HepG2 (cell line): ENCODE data around the gene LRRC8E. TPM values are rescaled to one million over a fixed set of nuclear protein-coding genes. Genes with fewer than 3 reads are reported as not detected.
A peak's percentile ranks its signal among the peaks of the same experiment; 100 is the strongest.

Experiments used
- ATAC-seq: fragments of 200-7000 bp; cut with Tn5 transposase; 3 replicates; pipeline ENCODE4 v1.9.1; 2020; ENCODE audit warnings: mild to moderate bottlenecking, moderate library complexity
- BruUV-seq: library from RNA; stranded (reverse); fragments of 400-500 nt; replicated peaks from 2 replicates; lab custom pipeline; 2021; lab: Mats Ljungman, UMichigan
- CTCF ChIA-PET: fragments of 300-600 bp; formaldehyde crosslinking; extraction: SDS; loops from one replicate; lab custom pipeline; 2021; ENCODE audit warnings: low total read pairs, inconsistent platforms, low intra/inter-chr PET ratio; lab: Yijun Ruan, JAX
- POLR2A ChIA-PET: fragments of 350-600 bp; sonication (Branson Sonifier 250); formaldehyde crosslinking; loops from one replicate; lab custom pipeline; 2020; ENCODE audit warnings: antibody characterized with exemption, inconsistent platforms; lab: Yijun Ruan, JAX
- DNase-seq: peaks from one replicate; pipeline ENCODE4 v3.0.0-alpha.2; 2015; ENCODE audit warnings: low spot score
- FAIRE-seq: peaks from 3 replicates; lab custom pipeline; 2011; peaks lifted over from hg19 to GRCh38; lab: Jason Lieb, UNC
- H2AFZ ChIP-seq: one replicate; pipeline ENCODE4 v1.6.1; 2011; ENCODE audit warnings: low read length, inconsistent platforms
- H3K27ac ChIP-seq: fragments of 300-600 bp; 3 replicates; pipeline ENCODE4 v1.8.0; 2011; ENCODE audit warnings: mixed run types, mild to moderate bottlenecking, mixed read lengths, low read length, inconsistent platforms; ENCODE audit not compliant: insufficient read depth; ENCODE audit errors: extremely low read length
- H3K27me3 ChIP-seq, 2 experiments: fragments of 200-600 bp in 1 of 2; 2 replicates in 1 of 2; 3 replicates in 1 of 2; pipeline versions ENCODE4 v1.6.0 to v1.8.0; 2011; ENCODE audit warnings: low read length in 2 of 2, mild to moderate bottlenecking in 2 of 2, moderate library complexity in 2 of 2, inconsistent platforms in 1 of 2; ENCODE audit not compliant: insufficient read depth in 2 of 2, control insufficient read depth in 1 of 2
- H3K36me3 ChIP-seq, 2 experiments: fragments of 200-600 bp in 1 of 2; replicated peaks in 1 of 2; 2 replicates in 1 of 2; 3 replicates in 1 of 2; pipeline versions ENCODE4 v1.5.1 to v1.8.0; 2011; ENCODE audit warnings: low read length in 2 of 2, inconsistent platforms in 1 of 2; ENCODE audit not compliant: insufficient read depth in 2 of 2, control insufficient read depth in 1 of 2
- H3K4me1 ChIP-seq: 2 replicates; pipeline ENCODE4 v1.5.1; 2012; ENCODE audit warnings: low read length, inconsistent platforms; ENCODE audit not compliant: insufficient read depth
- H3K4me2 ChIP-seq: 2 replicates; pipeline ENCODE4 v1.6.0; 2011; ENCODE audit warnings: low read depth, low read length, inconsistent platforms
- H3K4me3 ChIP-seq, 3 experiments: fragments of 200-600 bp in 1 of 3; sonication (generic), shearing (Covaris generic) in 1 of 3; replicated peaks in 1 of 3; 2 replicates each; pipeline ENCODE4 v1.5.1; 2011 to 2016; ENCODE audit warnings: low read length in 3 of 3, inconsistent platforms in 2 of 3, low read depth in 2 of 3, mild to moderate bottlenecking in 2 of 3, control low read depth in 1 of 3, mixed read lengths in 1 of 3; ENCODE audit not compliant: insufficient read depth in 1 of 3
- H3K79me2 ChIP-seq: one replicate; pipeline ENCODE4 v1.6.1; 2011; ENCODE audit warnings: low read length, inconsistent platforms; ENCODE audit not compliant: insufficient read depth
- H3K9ac ChIP-seq: 2 replicates; pipeline ENCODE4 v1.6.0; 2011; ENCODE audit warnings: mild to moderate bottlenecking, low read depth, low read length, inconsistent platforms; ENCODE audit not compliant: insufficient read depth
- H3K9me3 ChIP-seq: 2 replicates; pipeline ENCODE4 v1.5.1; 2012; ENCODE audit warnings: mild to moderate bottlenecking, low read length
- H4K20me1 ChIP-seq: 2 replicates; pipeline ENCODE4 v1.6.0; 2011; ENCODE audit warnings: inconsistent platforms, mild to moderate bottlenecking, low read length, moderate library complexity; ENCODE audit not compliant: insufficient read depth
- CTCF ChIP-seq: sonication (generic); formaldehyde crosslinking; IDR thresholded peaks from 2 replicates; pipeline ENCODE4 v1.5.0; 2020; ENCODE audit warnings: mild to moderate bottlenecking, missing genetic modification reagents, moderate library complexity
- THRA ChIP-seq: sonication (generic); formaldehyde crosslinking; IDR thresholded peaks from 2 replicates; pipeline ENCODE4 v1.4.0; 2020; ENCODE audit warnings: missing genetic modification reagents, borderline replicate concordance
- ZBTB33 ChIP-seq: sonication (generic); formaldehyde crosslinking; IDR thresholded peaks from 2 replicates; pipeline ENCODE4 v1.4.0; 2020; ENCODE audit warnings: missing genetic modification reagents
- ZBTB44 ChIP-seq: sonication (generic); formaldehyde crosslinking; IDR thresholded peaks from 2 replicates; pipeline ENCODE4 v1.4.0; 2020; ENCODE audit warnings: missing genetic modification reagents
- ZNF883 ChIP-seq: sonication (generic); formaldehyde crosslinking; IDR thresholded peaks from 2 replicates; pipeline ENCODE4 v1.5.1; 2020; ENCODE audit warnings: mild to moderate bottlenecking, missing genetic modification reagents; ENCODE audit errors: not compliant biosample characterization
- WGBS: methylation state at CpG from one replicate; pipeline ENCODE4 v1.1.6; 2017; ENCODE audit warnings: low lambda C conversion rate; 5-methylcytosine and 5-hydroxymethylcytosine counted together
- in situ Hi-C: cut with HindIII; loops from 2 replicates; pipeline ENCODE4 v1.10.0; 2017; ENCODE audit warnings: low pct_unique_long_range_greater_than_20kb; ENCODE audit not compliant: extremely low pct_ligation_motif_present
- intact Hi-C: fragments of 100-400 bp; cut with micrococcal nuclease; formaldehyde crosslinking; loops from one replicate; pipeline ENCODE4 v1.10.0; 2022; ENCODE audit not compliant: unreplicated experiment
- polyA plus RNA-seq, 8 experiments: library from polyadenylated mRNA; depleted of rRNA in 3 of 8; stranded (reverse) in 7 of 8; unstranded in 1 of 8; fragments of >200 nt; fragmentation: Illumina TruSeq in 4 of 8; extraction: Trizol in 4 of 8; gene quantifications; 2 replicates each; pipeline versions ENCODE4 v1.2.1 to v1.2.3, GENCODE V29; 2011 to 2016; ENCODE audit warnings: low read depth in 4 of 8, missing spikeins in 1 of 8, mixed read lengths in 1 of 8; ENCODE audit not compliant: insufficient read depth in 1 of 8
- total RNA-seq, 5 experiments: library from RNA; depleted of rRNA; stranded (reverse); fragments of >200 nt; fragmentation: Illumina TruSeq; extraction: Trizol; gene quantifications; 2 replicates each; pipeline ENCODE4 v1.2.3, GENCODE V29; 2016; ENCODE audit warnings: low read depth in 1 of 5

The LRRC8E gene
- total and polyA plus RNA-seq, 2 of the 13 experiments (the other 11 are each of a cell fraction or from before 2014, with no cell fraction given): 8.0 to 10.3 TPM

GRCh38 chr19:7861619-7862412 lies 26.5 kb upstream of the LRRC8E start:
- H3K36me3 ChIP-seq: no peaks in the 10 kb centered on the region
- no peak for ATAC-seq
- H3K9ac ChIP-seq: no peak overlapping the region
- H3K9me3 ChIP-seq: no peaks in the 10 kb centered on the region
- no peak overlapping the region for H2AFZ ChIP-seq
- TF ChIP-seq ZBTB33 (peak; percentile 20; the same call in 1 of the 2 replicates), CTCF (peak; percentile 29), ZBTB44 (no peak), THRA (CRISPR knock-in tag) (no peak), ZNF883 (CRISPR knock-in tag) (no peak)
- in situ Hi-C loops: no loop called here
- CTCF ChIA-PET: no interaction called here
- H3K4me3 ChIP-seq: no peak overlapping the region
- POLR2A ChIA-PET: interaction anchor here (1.1 to 1.3 kb wide), 2 partner anchors 42 to 57 kb away, joined by 3 to 5 read pairs; partner anchors contain the start of gene MAP2K7
- intact Hi-C loops: no loop called here
- FAIRE-seq: no peak
- H3K27ac ChIP-seq: no peak overlapping the region
- BruUV-seq: no TSS peak
- H3K27me3 ChIP-seq: no peaks in the 10 kb centered on the region; a peak in 1 of 5 replicates
- no peak overlapping the region for H3K4me2 ChIP-seq
- peaks cover 28% of the 10 kb centered on the region for H3K4me1 ChIP-seq
- WGBS: 90% methylated on average over 40 of the region's 63 CpGs
- no peaks in the 10 kb centered on the region for H4K20me1 ChIP-seq
- no peaks in the 10 kb centered on the region for H3K79me2 ChIP-seq
- no peak for DNase-seq
